Measurements from ENCODE around the gene AP1G2.
"Not testable (repeated sequence)": the region's sequence is repeated elsewhere in the genome, so short reads cannot be mapped to it uniquely, and the experiment has no call there.

Gene AP1G2

GRCh38 chr14:23600322-23600707 lies 32.7 kb upstream of the AP1G2 start:
- DNase-seq (ENCODE audit: low spot score), result no peak

GRCh38 chr14:23594191-23594590 lies 26.6 kb upstream of the AP1G2 start:
- not testable (repeated sequence) for DNase-seq (ENCODE audit: low spot score)

- DNase-seq (ENCODE audit: low spot score), result no peak
Observed at GRCh38 chr14:23590198-23590597, 22.6 kb upstream of the AP1G2 start.

- DNase-seq (ENCODE audit: low spot score), result no peak
Observed at GRCh38 chr14:23589606-23590005, 22.0 kb upstream of the AP1G2 start.

- peak; percentile 77 for DNase-seq (ENCODE audit: low spot score)
Observed at GRCh38 chr14:23588884-23589598, 21.4 kb upstream of the AP1G2 start.

- DNase-seq (ENCODE audit: low spot score), result not testable (repeated sequence)
Observed at GRCh38 chr14:23584527-23585203, 17.1 kb upstream of the AP1G2 start.

- not testable (repeated sequence) for DNase-seq (ENCODE audit: low spot score)
Observed at GRCh38 chr14:23583761-23584526, 16.4 kb upstream of the AP1G2 start.

GRCh38 chr14:23582906-23583760 lies 15.5 kb upstream of the AP1G2 start:
- no peak for DNase-seq (ENCODE audit: low spot score)

GRCh38 chr14:23580948-23581281 lies 13.3 kb upstream of the AP1G2 start:
- DNase-seq (ENCODE audit: low spot score), result no peak

- no peak for DNase-seq (ENCODE audit: low spot score)
Observed at GRCh38 chr14:23580152-23580926, 12.7 kb upstream of the AP1G2 start.

GRCh38 chr14:23579739-23580138 lies 12.1 kb upstream of the AP1G2 start:
- DNase-seq (ENCODE audit: low spot score), result no peak

GRCh38 chr14:23579311-23579630 lies 11.7 kb upstream of the AP1G2 start:
- no peak for DNase-seq (ENCODE audit: low spot score)

GRCh38 chr14:23578560-23579310 lies 11.1 kb upstream of the AP1G2 start, which contains the start of gene JPH4:
Gene JPH4, minus strand, starts transcription at chr14:23578790. Its CDS starts 1,337 bp downstream, at chr14:23577453.
- DNase-seq (ENCODE audit: low spot score), result no peak

- no peak for DNase-seq (ENCODE audit: low spot score)
Observed at GRCh38 chr14:23577710-23578392, 10.3 kb upstream of the AP1G2 start.

GRCh38 chr14:23577004-23577681 lies 9.6 kb upstream of the AP1G2 start:
- DNase-seq (ENCODE audit: low spot score), result no peak

- no peak for DNase-seq (ENCODE audit: low spot score)
Observed at GRCh38 chr14:23573384-23574015, 5.9 kb upstream of the AP1G2 start.

GRCh38 chr14:23572836-23573235 lies 5.2 kb upstream of the AP1G2 start:
- DNase-seq (ENCODE audit: low spot score), result no peak

- no peak for DNase-seq (ENCODE audit: low spot score)
Observed at GRCh38 chr14:23572524-23572828, 4.9 kb upstream of the AP1G2 start.
